ENCODE data around the gene HOXA4. TPM values are rescaled to one million over a fixed set of nuclear protein-coding genes. Genes with fewer than 3 reads are reported as not detected.

Gene HOXA4
- total and polyA plus RNA-seq, 2 of the 8 experiments (the other 6 are each of a cell fraction or from before 2014, with no cell fraction given): not detected

- TF ChIP-seq CHD7 (IDR thresholded peaks at IDR 0.05; ENCODE audit: insufficient replicate concordance, low read length): no peak
- TF ChIP-seq CHD1 (IDR thresholded peaks at IDR 0.05; ENCODE audit: low read depth, low read length): no peak
- TF ChIP-seq CTCF (IDR thresholded peaks at IDR 0.05; ENCODE audit: control extremely low read depth in 1 of 3, insufficient read depth in 1 of 3, low read depth in 1 of 3, low read length in 3 of 3): no peak
- no peak for TF ChIP-seq POLR2AphosphoS5 (IDR thresholded peaks at IDR 0.05; ENCODE audit: low read depth, low read length)
- TF ChIP-seq BRCA1 (IDR thresholded peaks at IDR 0.05; ENCODE audit: low read depth, low read length): no peak
- no peak for TF ChIP-seq GABPA (IDR thresholded peaks at IDR 0.05; ENCODE audit: borderline replicate concordance, insufficient read depth, low read length)
- no peak for TF ChIP-seq SIRT6 (IDR thresholded peaks at IDR 0.05; ENCODE audit: low read length)
Measured at GRCh38 chr7:27164045-27164366, 33.4 kb upstream of the HOXA4 start (continued).
